Activated CD8-positive, alpha-beta memory T cell treated with anti-CD3 and anti-CD28 coated beads, Interleukin-2, amount 10 ng/mL, durations not matched to agents 7 days and 5 days (primary cell): ENCODE results near the gene ARHGAP15. TPM values are rescaled to one million over a fixed set of nuclear protein-coding genes. Genes with fewer than 3 reads are reported as not detected.

Experiments
- ATAC-seq: fragments of 150-1000 bp; cut with Tn5 transposase; one replicate; pipeline ENCODE4 v1.10.0; 2021; ENCODE audit warnings: moderate library complexity
- CTCF ChIA-PET: fragments of 350-600 bp; sonication (Branson Sonifier 250); formaldehyde crosslinking; loops from one replicate; lab custom pipeline; 2021; ENCODE audit warnings: antibody characterized with exemption; lab: Charles Lee
- DNase-seq: peaks from one replicate; pipeline ENCODE4 v3.0.0-alpha.2; 2020
- H3K27ac Mint-ChIP-seq: one replicate; pipeline ENCODE4 v1.8.0; 2021; ENCODE audit warnings: mild to moderate bottlenecking, mixed read lengths
- H3K27me3 Mint-ChIP-seq: one replicate; pipeline ENCODE4 v1.8.0; 2021; ENCODE audit warnings: mixed read lengths
- H3K36me3 Mint-ChIP-seq: one replicate; pipeline ENCODE4 v1.8.0; 2021; ENCODE audit warnings: mild to moderate bottlenecking, mixed read lengths
- H3K4me1 Mint-ChIP-seq: one replicate; pipeline ENCODE4 v1.8.0; 2021; ENCODE audit warnings: mixed read lengths
- H3K4me3 Mint-ChIP-seq: one replicate; pipeline ENCODE4 v1.8.0; 2021; ENCODE audit warnings: mild to moderate bottlenecking, moderate library complexity, mixed read lengths
- H3K9me3 Mint-ChIP-seq: one replicate; pipeline ENCODE4 v1.8.0; 2022; ENCODE audit warnings: low read depth, mixed read lengths
- total RNA-seq, 2 experiments: library from RNA; stranded (reverse); gene quantifications; one replicate each; pipeline ENCODE4 v1.2.3, GENCODE V29; 2021

ARHGAP15 gene
- total RNA-seq, 2 experiments from 2014 or later: 101 to 152 TPM

GRCh38 chr2:143726151-143726845 is 597.1 kb downstream of the ARHGAP15 start:
- no peak for DNase-seq
- H3K4me3 Mint-ChIP-seq: no peak overlapping the region
- H3K27me3 Mint-ChIP-seq: no peaks in the 10 kb centered on the region
- CTCF ChIA-PET: no interaction called here
- H3K27ac Mint-ChIP-seq: no peak overlapping the region
- peaks cover 45% of the 10 kb centered on the region for H3K4me1 Mint-ChIP-seq
- peaks cover 15% of the 10 kb centered on the region for H3K36me3 Mint-ChIP-seq
- no peaks in the 10 kb centered on the region for H3K9me3 Mint-ChIP-seq
- ATAC-seq: no peak

GRCh38 chr2:143728498-143728897 is 599.3 kb downstream of the ARHGAP15 start:
- H3K27ac Mint-ChIP-seq: peak overlapping the region; percentile 60
- H3K4me3 Mint-ChIP-seq: no peak overlapping the region
- ATAC-seq (peak; percentile 17), DNase-seq (peak; percentile 64)
- CTCF ChIA-PET: no interaction called here
- no peaks in the 10 kb centered on the region for H3K9me3 Mint-ChIP-seq
- H3K36me3 Mint-ChIP-seq: peaks cover 14% of the 10 kb centered on the region
- peaks cover 48% of the 10 kb centered on the region for H3K4me1 Mint-ChIP-seq
- no peaks in the 10 kb centered on the region for H3K27me3 Mint-ChIP-seq

- no peaks in the 10 kb centered on the region for H3K27me3 Mint-ChIP-seq
- peak overlapping the region; percentile 53 for H3K4me3 Mint-ChIP-seq
- CTCF ChIA-PET: no interaction called here
- ATAC-seq: no peak
- peak overlapping the region; percentile 89 for H3K27ac Mint-ChIP-seq
- peaks cover 48% of the 10 kb centered on the region for H3K4me1 Mint-ChIP-seq
- H3K36me3 Mint-ChIP-seq: peaks cover 20% of the 10 kb centered on the region
- H3K9me3 Mint-ChIP-seq: no peaks in the 10 kb centered on the region
- no peak for DNase-seq
Measured at GRCh38 chr2:143729296-143729814, 600.1 kb downstream of the ARHGAP15 start.

GRCh38 chr2:143730155-143730952 is 601.1 kb downstream of the ARHGAP15 start:
- no peaks in the 10 kb centered on the region for H3K27me3 Mint-ChIP-seq
- peak overlapping the region; percentile 53 for H3K4me3 Mint-ChIP-seq
- peaks cover 27% of the 10 kb centered on the region for H3K36me3 Mint-ChIP-seq
- peak overlapping the region; percentile 89 for H3K27ac Mint-ChIP-seq
- H3K4me1 Mint-ChIP-seq: peaks cover 48% of the 10 kb centered on the region
- ATAC-seq: peak; percentile 85
- DNase-seq: peak; percentile 59
- no peaks in the 10 kb centered on the region for H3K9me3 Mint-ChIP-seq
- CTCF ChIA-PET: interaction anchor here (1.1 to 1.6 kb wide), 2 partner anchors 9 to 78 kb away, joined by 3 read pairs; no protein-coding TSS in a partner anchor

GRCh38 chr2:143730953-143731260 is 601.7 kb downstream of the ARHGAP15 start:
- Mint-ChIP-seq H3K27ac (peak overlapping the region; percentile 78), H3K36me3 (peaks cover 32% of the 10 kb centered on the region), H3K27me3 (no peaks in the 10 kb centered on the region), H3K4me1 (peaks cover 48% of the 10 kb centered on the region), H3K4me3 (peak overlapping the region; percentile 10), H3K9me3 (no peaks in the 10 kb centered on the region)
- ATAC-seq (no peak), DNase-seq (no peak)
- CTCF ChIA-PET: interaction anchor here (1.1 to 1.6 kb wide), 2 partner anchors 8 to 77 kb away, joined by 3 read pairs; no protein-coding TSS in a partner anchor

- H3K27me3 Mint-ChIP-seq: no peaks in the 10 kb centered on the region
- CTCF ChIA-PET: interaction anchor here (1.6 kb wide), 1 partner anchor 76 kb away, joined by 3 read pairs; no protein-coding TSS in a partner anchor
- H3K27ac Mint-ChIP-seq: no peak overlapping the region
- ATAC-seq (no peak), DNase-seq (no peak)
- peaks cover 31% of the 10 kb centered on the region for H3K36me3 Mint-ChIP-seq
- H3K4me1 Mint-ChIP-seq: peaks cover 46% of the 10 kb centered on the region
- H3K4me3 Mint-ChIP-seq: no peak overlapping the region
- no peaks in the 10 kb centered on the region for H3K9me3 Mint-ChIP-seq
Measured at GRCh38 chr2:143732076-143732475, 602.9 kb downstream of the ARHGAP15 start.

- Mint-ChIP-seq H3K9me3 (no peaks in the 10 kb centered on the region), H3K36me3 (peaks cover 32% of the 10 kb centered on the region), H3K27me3 (no peaks in the 10 kb centered on the region), H3K4me1 (peaks cover 41% of the 10 kb centered on the region), H3K4me3 (no peak overlapping the region), H3K27ac (no peak overlapping the region)
- no peak for ATAC-seq
- no peak for DNase-seq
- CTCF ChIA-PET: no interaction called here
Measured at GRCh38 chr2:143732871-143733270, 603.7 kb downstream of the ARHGAP15 start.

GRCh38 chr2:143734507-143734906 is 605.3 kb downstream of the ARHGAP15 start:
- Mint-ChIP-seq H3K4me1 (peaks cover 25% of the 10 kb centered on the region), H3K36me3 (peaks cover 34% of the 10 kb centered on the region), H3K27ac (no peak overlapping the region), H3K4me3 (no peak overlapping the region), H3K27me3 (no peaks in the 10 kb centered on the region), H3K9me3 (no peaks in the 10 kb centered on the region)
- ATAC-seq (no peak), DNase-seq (no peak)
- CTCF ChIA-PET: no interaction called here

GRCh38 chr2:143736904-143737303 is 607.7 kb downstream of the ARHGAP15 start:
- no peak overlapping the region for H3K27ac Mint-ChIP-seq
- no peak for ATAC-seq
- peaks cover 36% of the 10 kb centered on the region for H3K36me3 Mint-ChIP-seq

GRCh38 chr2:143740431-143740830 is 611.2 kb downstream of the ARHGAP15 start:
- no peak for ATAC-seq
- Mint-ChIP-seq H3K27me3 (no peaks in the 10 kb centered on the region), H3K36me3 (peaks cover 32% of the 10 kb centered on the region), H3K4me3 (no peak overlapping the region), H3K4me1 (no peaks in the 10 kb centered on the region), H3K9me3 (no peaks in the 10 kb centered on the region), H3K27ac (no peak overlapping the region)
- CTCF ChIA-PET: interaction anchor here (1.1 kb wide), 1 partner anchor 9 kb away, joined by 4 read pairs; no protein-coding TSS in a partner anchor
- DNase-seq: no peak

More at GRCh38 chr2:143736904-143737303, 607.7 kb downstream of the ARHGAP15 start:
- no peak for DNase-seq
- no peak overlapping the region for H3K4me3 Mint-ChIP-seq
- peaks cover 1% of the 10 kb centered on the region for H3K4me1 Mint-ChIP-seq
- CTCF ChIA-PET: interaction anchor here (0.7 kb wide), 1 partner anchor 1281 kb away, joined by 3 read pairs; no protein-coding TSS in a partner anchor
- no peaks in the 10 kb centered on the region for H3K27me3 Mint-ChIP-seq
- H3K9me3 Mint-ChIP-seq: no peaks in the 10 kb centered on the region

- no peaks in the 10 kb centered on the region for H3K9me3 Mint-ChIP-seq
- H3K27ac Mint-ChIP-seq: no peak overlapping the region
- H3K27me3 Mint-ChIP-seq: no peaks in the 10 kb centered on the region
- ATAC-seq (no peak), DNase-seq (no peak)
- CTCF ChIA-PET: no interaction called here
- H3K36me3 Mint-ChIP-seq: peaks cover 27% of the 10 kb centered on the region
- H3K4me3 Mint-ChIP-seq: no peak overlapping the region
- H3K4me1 Mint-ChIP-seq: no peaks in the 10 kb centered on the region
Measured at GRCh38 chr2:143741205-143741604, 612.0 kb downstream of the ARHGAP15 start.

GRCh38 chr2:143742581-143742980 is 613.4 kb downstream of the ARHGAP15 start:
- Mint-ChIP-seq H3K9me3 (no peaks in the 10 kb centered on the region), H3K36me3 (peaks cover 27% of the 10 kb centered on the region), H3K27ac (no peak overlapping the region), H3K27me3 (no peaks in the 10 kb centered on the region), H3K4me1 (no peaks in the 10 kb centered on the region), H3K4me3 (no peak overlapping the region)
- CTCF ChIA-PET: no interaction called here
- ATAC-seq: no peak
- DNase-seq: no peak

- no peak overlapping the region for H3K4me3 Mint-ChIP-seq
- no peaks in the 10 kb centered on the region for H3K9me3 Mint-ChIP-seq
- H3K4me1 Mint-ChIP-seq: no peaks in the 10 kb centered on the region
- no peak for ATAC-seq
- H3K27me3 Mint-ChIP-seq: no peaks in the 10 kb centered on the region
- no peak for DNase-seq
- CTCF ChIA-PET: no interaction called here
- H3K36me3 Mint-ChIP-seq: peaks cover 21% of the 10 kb centered on the region
- H3K27ac Mint-ChIP-seq: no peak overlapping the region
Measured at GRCh38 chr2:143744114-143744513, 614.9 kb downstream of the ARHGAP15 start.
